GM18526 (cell line): ENCODE data around the gene PDGFD.

ENCODE experiments used
- POLR2A ChIP-seq: IDR thresholded peaks from 3 replicates; pipeline ENCODE4 v1.6.1; 2011; ENCODE audit not compliant: insufficient read length; ENCODE audit errors: extremely low read depth

PDGFD gene

DNA sequence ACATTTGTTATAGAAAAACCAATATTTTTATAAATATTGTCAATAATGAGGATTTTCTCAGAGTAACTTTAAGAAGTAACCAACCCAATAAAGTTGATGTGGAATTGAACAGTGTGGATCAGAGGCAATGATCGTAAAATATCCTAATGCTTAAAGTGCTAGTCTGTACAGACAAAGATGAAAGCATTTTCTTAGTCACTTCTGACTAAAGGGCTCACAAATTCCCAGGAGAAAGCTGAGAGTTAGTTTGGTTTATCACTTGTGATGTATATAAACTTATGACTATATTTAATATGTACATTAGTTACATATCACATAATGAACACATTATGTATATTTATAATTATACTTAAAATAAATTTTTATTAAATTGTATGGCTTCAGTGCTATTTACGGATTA is 152.9 kb downstream of the PDGFD start:
- no peak for TF ChIP-seq POLR2A

DNA sequence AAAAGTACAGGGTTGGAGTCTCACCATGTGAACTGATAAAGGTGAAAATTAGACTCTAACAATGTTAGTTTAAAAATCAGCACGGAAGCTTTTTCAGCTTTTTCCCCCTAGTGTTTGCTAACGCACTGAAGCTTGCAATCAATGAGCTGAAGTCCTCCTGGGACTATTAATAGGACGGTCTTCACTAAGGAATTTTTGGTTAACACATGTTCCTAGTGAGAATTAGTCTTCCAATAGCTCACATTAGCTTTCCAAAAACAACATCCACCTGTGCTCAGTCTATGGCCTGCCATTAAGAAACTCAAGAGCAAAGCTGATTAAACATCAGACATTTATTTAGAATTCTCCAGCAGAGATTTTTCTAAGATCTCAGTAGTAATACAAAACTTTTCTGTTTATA is 154.2 kb downstream of the PDGFD start:
- TF ChIP-seq POLR2A: no peak

DNA sequence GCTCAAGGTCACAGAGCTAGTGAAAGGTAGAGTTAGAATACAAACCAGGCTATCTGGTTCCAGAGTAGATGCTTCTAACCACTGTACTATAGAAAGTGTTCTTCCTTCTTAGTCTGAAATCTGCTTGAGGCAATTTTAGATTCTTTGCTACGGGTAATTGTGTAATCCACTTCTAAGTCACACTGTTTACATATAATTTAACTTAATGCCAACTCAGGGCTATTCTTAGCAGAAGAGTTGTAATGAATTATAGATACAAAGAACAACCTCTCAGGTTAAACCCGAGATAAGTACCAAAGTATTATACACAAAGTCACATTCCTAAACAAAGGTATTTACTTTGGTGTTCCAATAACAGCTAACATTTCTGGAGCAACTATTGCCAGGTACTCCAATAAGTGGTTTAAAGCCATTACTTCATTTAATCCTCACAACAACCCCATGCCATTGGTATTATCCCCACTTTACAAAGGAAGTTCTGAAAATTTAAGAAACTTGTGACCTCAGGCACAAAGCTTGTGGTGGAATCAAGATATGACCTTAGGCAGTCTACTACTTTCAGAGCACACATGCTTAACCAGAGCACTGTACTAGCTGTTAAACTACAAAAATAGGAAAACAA is 158.6 kb downstream of the PDGFD start:
- no peak for TF ChIP-seq POLR2A

DNA sequence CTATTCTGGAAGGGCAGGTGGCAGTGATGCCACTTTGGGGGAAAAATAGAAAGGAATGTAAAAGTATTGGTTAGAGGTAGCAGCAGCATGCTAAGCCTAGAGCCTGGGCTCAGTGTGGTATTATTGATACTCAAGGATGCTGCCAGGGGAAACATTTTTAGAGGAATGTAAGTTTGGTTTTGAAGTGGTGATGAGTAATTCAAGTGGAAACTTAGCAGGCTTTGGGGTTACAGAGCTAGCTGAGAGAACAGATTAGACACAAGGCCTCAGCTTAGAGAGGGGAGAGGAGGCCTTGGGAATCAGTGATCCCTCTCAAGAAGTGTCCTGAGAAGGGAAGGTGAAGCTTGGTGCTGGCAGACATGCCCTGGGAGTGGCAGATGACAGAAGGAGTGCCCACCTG is 160.5 kb downstream of the PDGFD start:
- TF ChIP-seq POLR2A: no peak

DNA sequence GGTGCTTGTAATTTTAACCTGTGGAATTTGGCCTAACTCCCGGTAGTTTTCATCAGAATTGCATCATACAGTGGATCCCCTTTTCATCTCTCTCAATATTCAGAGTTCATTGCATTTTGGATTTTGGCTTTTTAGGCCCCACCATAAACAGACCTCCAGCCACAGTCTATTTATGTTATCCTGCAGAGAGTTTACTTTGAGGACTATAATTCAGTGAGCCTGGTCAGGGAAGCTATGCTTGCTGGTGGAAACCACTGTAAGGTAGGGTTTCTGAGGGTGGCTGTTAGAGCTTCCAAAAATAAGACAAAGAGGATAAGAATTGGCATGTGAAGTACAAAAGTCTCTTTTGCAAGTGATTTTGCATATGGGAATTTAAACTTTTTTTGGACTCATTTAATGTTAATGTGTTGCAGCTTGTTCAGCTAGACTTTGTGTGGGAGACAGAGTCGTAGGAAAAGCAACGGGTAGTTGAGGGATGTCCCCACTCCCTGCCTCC is 162.3 kb downstream of the PDGFD start:
- no peak for TF ChIP-seq POLR2A

DNA sequence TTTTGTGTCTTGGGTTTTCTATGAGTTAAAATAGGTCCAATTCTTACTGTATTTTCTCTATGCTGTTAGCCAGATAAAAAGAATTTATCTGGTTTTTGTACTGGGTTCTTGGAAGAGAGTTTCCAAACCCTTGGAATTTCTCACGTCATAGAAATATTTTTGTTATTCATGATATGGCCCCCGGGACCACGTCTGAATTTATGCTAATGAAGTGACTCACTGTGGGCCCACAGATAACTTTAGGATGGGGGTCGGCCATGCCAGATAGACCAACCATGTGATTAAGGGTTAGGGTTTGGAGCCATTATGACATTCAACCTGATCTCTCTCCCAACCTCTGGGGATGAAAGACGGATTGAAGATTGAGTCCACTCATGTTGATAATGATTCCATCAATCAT is 163.1 kb downstream of the PDGFD start:
- no peak for TF ChIP-seq POLR2A

DNA sequence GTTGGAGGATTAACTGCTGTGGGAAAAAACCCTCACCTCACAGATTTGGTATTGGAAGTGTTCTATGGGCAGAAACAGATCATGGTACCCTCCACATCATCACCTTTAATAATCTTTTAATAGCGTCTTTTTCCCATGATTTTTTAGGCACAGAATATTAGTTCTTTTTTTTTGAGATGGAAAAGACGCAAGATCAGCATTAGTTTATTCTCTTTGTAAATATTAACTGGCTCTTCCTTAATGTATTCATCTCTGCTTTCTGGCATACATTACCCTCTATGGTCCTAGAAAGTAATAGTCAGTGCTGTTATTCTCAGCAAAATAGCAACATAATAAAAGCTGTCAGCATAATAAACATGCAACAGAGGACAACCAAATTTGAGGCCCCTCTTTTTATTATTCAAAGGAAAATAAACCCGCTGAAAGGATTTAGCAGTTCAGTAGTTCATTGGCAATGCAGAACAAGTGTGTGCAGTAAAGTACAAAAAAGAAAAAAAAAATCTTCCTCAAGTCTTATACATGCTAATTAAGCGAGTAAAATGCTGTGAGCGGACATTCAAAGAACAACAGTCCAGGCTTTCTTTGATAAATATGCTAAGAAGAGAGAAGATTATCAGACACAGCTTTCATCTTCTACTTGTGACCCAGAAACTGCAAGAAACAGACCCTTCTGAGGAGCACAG is 165.0 kb downstream of the PDGFD start:
- no peak for TF ChIP-seq POLR2A

DNA sequence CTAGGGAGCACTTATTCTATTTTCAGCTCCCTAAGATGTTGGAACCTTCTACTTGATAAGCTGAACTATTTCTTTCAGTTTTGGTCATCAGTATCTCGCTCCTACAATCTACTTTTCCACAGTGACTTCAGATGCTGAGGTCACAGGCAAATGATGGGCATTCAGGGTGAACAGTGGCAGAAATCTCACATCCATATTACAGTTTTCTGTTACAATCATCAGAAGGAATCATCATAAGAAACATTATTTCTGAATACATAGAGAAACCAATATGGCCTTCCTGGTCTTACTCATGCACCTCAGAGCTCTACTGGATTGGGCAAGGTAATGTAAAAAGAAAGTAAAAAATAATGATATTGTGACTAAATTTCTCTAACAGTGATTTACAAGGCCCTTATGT is 166.9 kb downstream of the PDGFD start:
- TF ChIP-seq POLR2A: no peak

DNA sequence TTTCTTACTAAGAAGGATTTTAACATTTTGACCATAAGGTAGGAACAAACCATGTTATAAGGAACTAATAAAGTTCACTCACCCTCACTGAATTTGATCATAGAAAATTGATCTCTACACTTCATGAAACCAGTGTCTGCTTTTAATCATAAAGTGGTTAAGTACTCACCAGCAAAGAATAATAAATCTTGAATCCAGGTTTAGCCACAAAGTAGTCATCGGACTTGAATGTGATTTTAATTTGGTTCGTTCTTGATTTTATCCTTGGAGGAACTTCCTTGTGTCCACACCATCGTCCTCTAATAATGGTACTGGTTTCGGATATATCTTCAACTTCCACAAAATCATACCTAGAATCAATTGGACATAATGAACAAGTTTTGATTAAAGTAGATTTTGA is 168.1 kb downstream of the PDGFD start:
- no peak for TF ChIP-seq POLR2A

DNA sequence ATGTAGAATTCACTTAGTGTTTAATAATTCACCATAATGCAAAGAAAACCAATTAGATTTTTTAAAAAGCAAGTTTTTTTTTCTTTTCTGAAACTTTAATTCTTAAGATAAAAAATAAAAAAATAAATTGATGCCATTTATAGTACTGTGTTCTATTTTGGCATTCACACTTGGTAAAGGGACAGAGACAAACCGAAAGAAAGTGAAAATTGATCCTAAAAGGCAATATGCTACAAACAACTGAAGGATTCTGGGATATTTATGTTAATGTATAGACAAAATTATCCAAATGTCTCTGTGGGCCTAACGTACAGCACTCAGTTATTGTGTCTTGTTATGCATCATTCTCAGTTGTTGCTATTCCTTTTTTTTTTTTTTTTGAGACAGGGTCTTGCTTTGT is 169.4 kb downstream of the PDGFD start:
- TF ChIP-seq POLR2A: no peak

DNA sequence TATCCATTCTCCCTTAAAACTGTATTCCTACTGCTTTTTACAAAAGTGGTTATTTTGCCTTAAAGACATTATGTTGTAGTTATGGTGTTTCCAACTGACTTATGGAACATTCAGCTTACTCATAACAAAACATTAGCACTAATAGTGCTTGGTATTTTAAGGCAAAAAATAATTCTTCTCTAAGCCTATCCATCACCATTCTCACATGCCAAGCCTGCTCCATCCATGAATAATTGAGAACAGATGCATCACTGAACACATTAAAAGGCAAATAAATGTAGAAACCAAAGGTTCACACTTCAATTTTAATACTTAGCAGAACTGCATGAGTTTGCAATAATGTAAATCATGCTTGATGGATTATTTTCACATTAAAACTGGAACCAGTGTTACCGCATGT is 169.9 kb downstream of the PDGFD start:
- TF ChIP-seq POLR2A: no peak

DNA sequence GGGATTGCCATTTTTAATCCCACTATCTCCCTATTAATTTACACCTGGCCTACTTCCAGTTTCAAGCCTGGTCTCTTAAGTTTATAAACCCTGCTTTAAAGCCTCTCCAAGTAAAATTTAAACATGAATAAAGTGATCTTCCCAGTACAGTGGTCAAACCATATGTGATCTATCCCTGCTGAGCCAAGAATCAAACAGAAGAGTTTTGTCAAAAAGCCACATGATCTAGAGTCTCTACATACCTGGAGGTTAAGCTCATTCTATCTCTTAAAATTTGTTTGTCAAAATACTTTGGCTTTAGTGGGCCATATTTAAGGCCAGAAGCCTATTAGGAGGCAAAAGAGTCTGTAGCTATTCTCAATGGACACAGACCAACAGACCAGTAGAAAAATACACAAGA is 170.4 kb downstream of the PDGFD start:
- TF ChIP-seq POLR2A: no peak

DNA sequence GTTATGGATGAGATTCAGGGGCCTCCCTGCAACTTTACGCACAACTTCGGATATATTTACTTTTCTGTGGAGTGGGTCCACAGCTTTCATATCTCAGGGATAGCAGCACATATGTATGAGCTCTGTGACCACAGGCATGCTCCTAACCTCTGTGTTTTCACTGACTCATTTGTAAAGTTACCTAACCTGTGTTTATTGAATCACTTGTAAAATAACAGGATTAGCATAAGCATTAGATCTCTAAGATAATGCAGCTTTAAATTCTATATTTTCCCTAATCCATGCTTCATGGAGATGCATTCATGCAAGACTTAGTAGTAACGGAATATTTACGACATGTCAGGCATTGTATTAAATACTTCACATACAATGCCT is 175.4 kb downstream of the PDGFD start:
- TF ChIP-seq POLR2A: no peak

DNA sequence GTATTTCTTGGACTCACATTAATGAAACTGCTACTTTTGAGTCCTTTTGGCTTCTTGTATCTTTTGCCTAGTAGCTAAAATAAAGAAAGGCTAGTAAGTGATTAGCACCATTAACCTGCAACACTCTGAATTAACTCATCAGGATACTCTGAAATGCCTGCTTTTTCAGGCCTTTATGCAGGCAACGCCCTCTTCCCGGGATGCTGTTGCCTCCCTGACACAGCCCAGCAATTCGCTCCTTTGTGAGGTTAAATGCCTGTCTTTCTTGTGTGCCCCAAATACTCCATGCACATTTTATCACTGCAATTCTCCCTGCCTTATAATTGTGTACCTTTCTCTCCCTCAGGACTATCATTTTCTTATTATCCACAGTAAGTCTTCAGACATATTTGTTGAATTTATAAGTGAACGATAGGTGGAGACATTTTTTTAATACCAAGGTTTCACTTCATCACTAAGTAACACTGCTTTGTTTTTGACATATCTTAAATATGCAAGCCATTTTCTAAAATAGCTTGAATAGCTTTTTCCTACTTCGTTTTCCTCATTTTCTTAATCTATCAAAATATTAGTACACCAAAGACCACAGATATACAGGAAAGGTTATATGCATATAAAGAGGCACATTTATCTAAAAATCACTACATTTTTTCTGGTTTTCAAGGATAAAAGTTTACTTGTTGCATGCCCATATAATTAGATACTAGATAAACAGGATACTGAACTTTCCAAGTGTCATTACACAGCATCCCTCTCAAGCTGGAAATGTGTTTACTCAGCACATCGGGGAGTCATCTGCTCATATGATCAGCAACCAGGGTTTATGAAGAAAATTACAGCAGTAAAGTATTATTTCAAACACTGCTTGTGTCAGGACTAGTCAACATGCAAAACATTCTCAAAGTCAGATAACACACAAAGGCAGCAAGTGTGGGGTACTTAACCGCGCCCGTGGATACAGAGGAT is 176.0 kb downstream of the PDGFD start:
- no peak for TF ChIP-seq POLR2A

DNA sequence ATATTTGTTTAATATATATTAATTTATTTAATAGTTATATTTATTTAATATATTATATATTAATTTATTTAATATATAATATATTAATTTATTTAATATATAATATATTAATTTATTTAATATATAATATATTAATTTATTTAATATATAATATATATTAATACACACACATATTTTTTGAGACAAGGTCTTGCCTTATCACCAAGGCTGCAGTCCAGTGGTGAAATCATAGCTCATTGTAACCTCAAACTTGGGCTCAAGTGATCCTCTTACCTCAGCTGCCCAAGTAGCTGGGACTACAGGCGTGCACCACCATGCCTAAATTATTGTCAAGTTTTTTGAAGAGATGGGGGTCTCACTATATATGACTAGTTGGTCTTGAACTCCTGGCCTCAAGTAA is 178.9 kb downstream of the PDGFD start:
- no peak for TF ChIP-seq POLR2A

DNA sequence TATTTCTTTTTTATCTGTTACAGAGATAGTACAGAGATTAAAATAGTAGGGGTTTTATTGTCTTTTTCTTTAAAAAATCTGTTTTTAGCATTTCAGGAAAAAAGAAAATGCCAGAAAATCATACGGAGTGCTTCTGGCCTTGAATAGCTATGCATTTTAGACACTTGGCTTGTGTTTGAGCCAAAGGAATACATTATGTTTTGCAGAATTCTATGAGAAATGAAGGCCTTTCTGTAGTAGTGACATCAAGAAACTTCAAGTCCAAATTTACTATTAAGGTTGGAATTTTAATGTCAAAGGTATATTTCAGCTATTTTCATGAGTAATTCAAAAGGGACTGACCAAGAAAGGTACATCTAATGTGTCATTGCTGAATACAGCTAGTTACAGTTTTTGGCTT is 183.8 kb downstream of the PDGFD start:
- TF ChIP-seq POLR2A: no peak
